Inflammatory macrophage (primary cell): ENCODE data around the gene CELSR3.

Experiments
- DNase-seq, 2 donors: peaks; one replicate each; pipeline ENCODE4 v3.0.0-alpha.2; 2020 to 2022

Gene CELSR3

DNA sequence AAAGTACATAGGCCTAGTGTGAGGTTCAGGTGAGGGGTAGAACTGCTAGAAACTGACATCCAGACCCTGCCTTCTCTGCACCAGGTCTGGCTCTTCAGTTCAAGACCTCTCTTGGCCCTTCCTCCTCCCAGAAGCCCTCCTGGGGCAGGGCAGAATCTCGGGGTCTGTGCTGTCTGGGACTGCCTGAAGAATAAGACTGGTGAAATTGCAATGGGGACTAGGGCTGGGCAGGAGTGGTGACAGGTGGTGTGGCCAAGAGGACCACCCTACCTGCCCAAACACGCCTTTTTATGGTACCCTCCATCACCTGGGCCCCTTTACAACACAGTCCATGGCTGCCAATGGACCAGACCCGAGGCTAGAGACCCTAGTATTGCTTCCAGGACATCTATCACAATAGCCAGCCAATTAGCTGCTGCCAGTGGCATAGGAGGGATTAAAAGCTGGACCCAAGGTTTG is 24.6 kb upstream of the CELSR3 start:
- DNase-seq, result no peak

DNA sequence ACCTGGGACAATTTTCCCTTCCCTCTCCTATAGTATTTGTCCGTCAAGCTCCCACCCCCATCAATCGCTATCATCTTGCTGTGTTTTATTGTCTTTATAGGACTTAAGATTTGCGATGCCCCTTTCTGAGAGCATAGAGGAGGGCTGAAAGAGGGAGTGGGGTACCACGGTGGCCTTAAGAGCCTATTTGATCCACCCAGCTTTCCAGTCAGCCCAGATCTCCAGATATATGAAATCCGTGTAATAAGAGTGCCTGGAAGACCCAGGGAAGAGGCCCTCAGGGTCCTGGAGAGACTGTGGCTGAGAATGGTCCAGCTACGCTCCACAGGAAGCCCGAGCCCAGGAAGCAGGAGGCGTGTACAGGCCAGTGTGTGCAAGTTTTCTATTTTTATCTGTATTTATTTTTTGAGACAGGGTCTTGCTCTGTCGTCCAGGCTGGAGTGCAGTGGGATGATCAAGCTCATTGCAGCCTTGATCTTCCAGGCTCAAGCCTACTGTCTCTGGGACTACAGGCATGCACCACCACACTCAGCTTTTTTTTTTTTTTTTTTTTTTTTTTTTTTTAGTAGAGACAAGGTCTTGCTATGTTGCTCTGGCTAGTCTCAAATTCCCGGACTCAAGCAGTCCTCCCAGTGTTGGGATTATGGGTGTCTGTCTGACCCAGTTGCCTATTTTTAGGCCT is 24.0 kb upstream of the CELSR3 start:
- DNase-seq, result no peak

DNA sequence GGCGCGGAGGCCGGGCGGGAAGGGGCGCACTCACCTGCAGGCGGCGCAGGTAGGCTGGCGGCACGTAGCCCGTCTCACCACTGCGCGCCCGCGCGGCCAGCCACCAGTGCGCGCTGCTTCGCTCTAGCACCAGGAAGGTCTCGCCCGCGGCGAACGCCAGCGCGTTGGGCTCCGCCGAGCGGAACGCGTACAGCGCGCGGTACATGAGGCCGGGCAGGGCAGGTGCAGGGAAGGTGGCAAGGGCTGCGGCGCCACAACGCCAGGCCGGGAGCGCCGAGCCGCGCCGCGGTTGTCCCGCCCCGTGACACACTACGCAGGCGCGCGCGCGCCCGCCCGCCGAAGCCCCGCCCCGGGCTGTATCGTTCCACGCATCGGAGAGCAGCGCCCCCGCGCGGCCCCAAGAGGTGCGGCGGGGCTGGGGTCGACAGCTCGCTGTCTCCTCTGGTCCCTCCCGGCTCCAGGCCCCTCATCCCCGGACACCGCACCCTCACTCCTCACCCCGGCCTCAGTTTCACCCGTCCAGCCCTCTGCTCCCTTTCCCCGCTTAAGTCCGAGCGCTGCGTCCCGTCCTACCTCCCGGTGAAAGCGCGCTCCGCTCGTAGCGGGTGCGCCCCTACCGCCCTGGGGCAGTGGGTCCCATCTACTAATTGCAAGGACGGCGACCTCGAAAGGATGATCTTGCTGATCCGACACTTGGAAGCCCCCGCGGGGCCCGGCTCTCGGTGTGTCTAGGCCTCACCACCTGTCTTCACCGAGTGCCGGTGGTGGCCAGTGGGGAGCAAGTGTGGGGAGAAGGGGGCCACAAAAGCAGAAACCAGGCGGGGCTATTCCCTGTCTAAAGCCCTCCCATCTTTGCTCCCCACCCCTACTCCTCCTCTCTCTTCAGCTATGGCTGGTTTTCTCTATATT is 23.2 kb upstream of the CELSR3 start, which contains the start of gene NCKIPSD:
Gene NCKIPSD, minus strand, starts transcription at position 313 of the 909 bp plus-strand sequence. Its CDS starts 108 bp downstream, at position 205.
- peak; percentile 87 to 92 for DNase-seq

DNA sequence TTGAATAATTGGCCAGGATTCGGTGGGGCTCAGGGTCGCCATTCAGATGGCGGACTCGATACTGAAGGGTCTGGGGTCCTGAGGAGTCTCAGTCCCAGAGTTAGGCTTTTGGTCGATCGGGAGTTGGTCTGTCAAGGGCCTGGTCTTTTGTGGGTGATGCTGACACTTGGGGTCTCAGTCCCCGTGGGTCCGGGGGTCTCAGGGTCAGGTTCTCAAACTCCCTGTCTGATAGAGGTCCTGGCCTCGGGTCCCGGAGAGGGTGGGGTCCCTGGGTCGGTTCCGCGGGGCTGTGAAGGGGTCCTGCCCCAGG is 22.6 kb upstream of the CELSR3 start:
- DNase-seq, result no peak

DNA sequence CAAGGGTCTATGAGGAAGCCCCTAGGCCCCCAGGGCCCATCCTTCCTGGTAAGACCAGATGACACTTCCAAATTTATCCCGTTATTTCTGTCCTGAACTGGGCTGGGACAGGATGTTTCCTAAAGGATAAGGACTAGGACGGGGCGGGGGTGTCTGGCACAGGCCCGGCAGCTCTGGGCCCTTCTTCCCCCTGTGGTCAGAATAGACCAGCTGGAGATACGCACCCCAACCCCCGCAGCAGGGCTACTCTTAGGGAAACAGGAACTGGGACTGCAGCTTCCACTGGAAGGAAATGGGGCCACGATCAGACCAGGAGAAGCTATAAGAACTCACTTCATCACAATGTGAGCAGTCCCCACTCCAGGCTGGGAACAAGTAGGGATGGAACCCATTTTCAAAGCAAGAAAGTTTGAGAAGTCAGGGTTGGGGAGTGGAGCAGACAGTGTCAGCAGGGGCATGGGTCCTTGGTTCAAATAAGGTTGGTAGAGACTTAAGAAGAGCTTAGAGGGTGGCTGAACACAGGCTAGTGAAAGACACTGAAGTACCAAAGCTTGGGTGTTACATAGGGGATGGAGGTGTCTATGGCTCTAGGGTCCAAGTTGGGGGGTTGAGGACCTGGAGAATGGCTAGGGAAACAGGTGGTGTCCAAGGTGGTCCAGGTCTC is 21.9 kb upstream of the CELSR3 start:
- peak; percentile 75 to 89 for DNase-seq

DNA sequence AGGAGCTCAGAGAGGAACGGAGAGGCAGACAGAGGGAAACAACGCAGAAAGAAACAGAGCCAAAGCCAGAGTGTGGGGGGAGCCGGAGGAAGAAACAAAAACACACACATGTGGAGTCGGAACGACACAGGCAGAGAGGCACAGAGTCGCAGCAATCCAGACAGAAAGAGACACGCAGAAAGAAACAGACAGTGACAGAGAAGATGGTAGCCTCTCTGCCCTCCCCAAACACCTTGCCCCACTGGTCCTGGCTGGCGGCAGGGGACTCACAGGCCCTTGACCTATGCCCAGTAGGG is 21.3 kb upstream of the CELSR3 start:
- no peak for DNase-seq

DNA sequence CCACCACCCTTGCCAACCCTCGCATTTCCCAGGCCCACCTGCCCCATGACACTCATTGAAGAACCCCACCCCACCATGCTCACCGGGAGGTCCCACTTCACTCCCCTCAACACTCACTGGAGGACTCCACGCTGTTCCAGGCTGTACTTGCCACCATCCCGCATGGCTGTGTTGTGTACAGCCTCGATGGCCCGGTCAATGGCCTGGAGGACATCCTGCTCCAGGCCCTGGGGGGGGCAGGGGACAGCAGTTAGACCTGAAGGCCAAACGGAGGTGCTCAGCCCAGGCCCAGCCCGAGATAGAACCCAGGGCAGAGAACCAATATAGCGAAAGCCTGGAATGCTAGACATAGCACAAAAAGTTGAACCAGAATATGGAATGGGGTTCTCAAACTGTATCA is 20.1 kb upstream of the CELSR3 start:
- no peak for DNase-seq

DNA sequence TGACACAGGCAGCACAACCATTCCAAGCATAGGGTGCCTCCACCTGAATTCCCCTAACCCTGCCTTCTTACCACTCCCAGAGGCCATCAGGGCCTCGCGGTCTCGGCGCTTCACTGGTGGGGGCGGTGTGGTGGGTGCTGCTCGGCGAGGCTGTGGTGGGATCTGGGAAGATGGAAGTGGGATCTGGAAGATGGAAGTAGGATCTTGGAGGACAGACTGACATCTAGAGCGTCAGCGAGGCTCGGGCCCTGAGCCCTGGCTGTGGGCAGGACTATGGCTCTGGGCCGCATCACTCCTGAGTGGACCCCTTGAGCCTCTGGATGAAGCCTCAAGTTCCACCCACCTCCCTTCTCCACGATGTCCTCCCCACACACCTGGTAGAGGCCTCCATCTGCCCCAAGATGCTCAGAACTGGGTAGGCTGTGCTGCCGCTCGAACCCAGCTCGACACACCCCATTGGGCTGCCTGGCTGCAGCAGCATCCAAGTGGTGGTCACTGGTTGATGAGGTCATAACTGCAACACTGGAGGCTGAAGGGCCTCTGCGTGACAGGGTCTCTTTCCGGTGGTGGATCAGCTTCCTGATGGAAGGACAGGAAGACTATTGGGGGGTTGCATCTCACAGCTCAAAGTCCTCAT is 19.4 kb upstream of the CELSR3 start:
- DNase-seq, result no peak

DNA sequence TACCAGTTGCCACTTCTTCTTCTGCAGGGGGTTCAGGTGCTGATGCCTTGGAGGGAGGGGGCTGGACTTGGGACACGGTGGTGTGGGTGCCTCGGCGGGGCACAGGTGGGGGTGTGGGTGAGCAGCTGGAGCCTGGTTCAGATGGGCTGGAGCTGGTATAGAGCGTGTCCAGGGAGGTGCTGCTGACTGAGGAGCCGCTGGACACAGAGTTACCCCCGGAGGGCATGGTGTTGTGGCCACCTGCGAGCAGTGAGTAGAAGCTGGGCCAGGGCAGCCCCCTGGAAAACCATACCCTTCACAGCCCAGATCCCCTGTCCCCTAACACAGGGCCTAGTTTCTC is 18.8 kb upstream of the CELSR3 start:
- DNase-seq, result no peak

DNA sequence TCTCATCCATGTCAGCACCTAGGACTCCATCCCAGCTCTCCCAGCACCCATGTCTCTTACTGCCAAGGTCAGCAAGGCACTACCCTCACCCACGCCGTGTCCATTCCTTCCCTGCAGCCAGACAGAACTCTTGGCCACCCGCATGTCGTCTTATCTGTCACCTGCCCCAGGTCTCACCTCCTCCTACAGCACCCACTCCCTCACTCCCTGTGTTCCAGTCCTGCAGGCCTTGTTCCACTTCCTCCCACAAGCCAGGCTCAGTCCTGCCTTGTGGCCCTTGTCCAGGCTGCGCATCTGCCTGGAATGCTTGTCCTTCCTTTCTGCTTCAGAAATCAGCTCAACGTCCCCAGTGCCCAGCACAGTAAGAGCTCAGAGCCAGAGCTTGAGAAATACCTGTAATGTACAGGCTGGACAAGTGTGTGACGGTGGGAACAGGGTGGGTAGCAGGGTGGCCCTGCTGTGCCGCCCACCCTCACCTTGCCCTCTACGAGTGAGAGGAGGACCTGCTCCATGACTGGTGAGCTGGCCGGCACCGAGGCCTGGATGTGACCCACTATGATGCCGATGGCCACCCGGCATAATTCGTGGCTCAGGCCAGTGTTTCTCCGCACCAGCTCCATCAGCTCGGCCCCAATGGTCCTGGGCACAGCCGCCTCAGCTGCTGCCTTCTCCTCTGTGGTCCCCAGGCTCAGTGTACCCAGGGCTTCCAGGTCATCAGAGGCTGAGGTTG is 18.3 kb upstream of the CELSR3 start:
- no peak for DNase-seq

DNA sequence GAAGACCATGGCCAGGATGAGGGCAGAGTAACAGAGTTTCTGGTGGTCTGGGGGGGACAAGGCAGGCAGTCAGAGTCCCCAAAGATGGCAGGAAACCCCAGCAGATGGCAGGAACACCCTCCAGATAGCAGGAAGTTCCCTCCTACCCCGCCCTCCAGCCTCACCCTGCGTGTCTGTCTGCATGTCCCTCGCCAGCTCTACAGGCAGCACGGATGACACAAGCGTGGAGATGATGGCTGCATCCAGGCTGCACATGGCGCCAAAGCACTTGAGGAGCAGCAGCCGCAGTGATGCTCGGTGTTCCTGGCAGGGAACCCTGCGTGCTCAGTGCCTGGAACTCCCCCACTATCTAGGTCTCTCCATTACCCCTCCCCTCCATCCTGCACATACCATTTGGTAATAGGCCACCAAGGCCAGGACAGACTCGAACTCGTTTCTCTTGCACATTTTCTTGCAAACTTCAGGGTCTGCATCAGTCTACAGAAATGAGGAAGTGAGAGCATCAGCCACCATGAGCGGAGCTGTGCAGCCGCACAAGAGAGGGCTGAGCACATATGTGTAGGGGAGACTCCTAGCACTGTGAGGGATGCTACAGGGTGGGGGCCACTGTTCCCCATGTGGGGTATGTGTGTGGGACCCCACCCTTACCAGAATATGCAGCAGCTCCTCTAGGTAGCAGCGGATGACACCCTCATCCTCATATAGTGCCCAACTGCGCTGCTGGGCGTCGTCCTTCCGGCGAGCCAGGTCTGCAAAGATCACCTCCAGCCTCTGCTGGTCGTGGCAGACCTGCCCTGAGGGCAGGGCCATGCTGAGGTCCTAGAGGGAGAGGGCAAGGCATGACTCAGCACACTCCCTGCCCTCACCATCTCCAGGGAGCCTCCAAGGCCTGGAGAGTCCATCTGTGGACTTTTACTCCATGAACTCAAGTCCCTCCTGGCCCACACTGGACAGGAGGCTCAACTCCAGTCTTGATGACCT is 17.0 kb upstream of the CELSR3 start:
- DNase-seq, result no peak

DNA sequence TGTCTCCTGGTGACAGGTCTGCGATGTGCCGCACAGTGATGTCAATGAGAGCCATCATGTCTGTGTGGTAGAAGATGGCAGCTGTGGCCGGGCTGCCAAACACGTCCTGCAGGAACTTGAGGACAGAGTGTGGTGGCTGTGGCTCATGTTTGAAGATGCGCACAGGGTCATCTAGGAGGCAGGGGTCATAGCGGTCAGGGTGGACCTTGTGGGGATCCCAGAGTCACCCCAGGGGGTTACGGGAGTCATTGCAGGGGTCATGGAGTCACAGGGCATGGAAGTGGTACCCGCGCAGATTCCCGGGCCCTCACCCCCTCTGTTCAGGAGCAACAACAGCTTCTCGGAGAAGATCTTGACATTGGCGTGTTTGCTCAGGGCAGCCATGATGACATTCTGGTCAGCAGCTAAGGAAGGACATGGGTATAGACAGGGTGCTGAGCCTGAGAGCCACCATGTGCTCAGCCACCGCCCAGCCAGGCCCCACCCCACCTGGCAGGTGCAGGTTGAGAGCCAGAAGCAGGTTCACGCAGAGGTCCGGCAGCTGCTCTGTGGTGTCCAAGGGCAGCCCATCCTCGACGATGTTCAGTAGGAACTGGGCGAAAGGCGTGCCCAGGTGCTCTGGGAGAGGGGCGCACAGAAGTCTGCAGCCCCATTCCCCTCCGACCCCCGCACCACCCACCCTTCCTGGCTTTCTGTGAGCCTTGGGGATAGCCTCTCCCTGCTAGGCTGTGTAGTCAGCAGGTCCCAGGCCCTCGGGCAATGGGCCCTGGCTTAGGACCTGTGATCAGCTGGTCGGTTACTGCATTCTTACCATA is 16.1 kb upstream of the CELSR3 start:
- DNase-seq, result no peak

DNA sequence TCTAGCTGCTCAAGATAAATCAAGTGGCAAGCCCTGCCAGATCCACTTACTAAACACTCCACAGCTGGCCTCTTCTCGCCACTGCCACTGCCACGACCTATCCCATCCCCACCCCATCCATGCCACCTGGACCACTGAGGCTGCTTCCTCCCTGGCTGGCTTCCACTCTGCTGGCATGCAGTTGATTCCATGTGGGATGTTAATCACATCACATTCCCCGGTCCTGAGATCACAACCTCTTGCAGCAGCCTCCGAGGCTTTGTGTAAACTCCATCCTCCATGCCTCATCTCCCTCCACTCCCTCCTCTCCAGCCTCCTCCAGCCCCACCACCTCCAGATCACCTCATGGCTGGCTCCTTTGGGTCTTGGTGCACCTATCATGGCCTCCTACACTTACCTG is 15.4 kb upstream of the CELSR3 start:
- no peak for DNase-seq

DNA sequence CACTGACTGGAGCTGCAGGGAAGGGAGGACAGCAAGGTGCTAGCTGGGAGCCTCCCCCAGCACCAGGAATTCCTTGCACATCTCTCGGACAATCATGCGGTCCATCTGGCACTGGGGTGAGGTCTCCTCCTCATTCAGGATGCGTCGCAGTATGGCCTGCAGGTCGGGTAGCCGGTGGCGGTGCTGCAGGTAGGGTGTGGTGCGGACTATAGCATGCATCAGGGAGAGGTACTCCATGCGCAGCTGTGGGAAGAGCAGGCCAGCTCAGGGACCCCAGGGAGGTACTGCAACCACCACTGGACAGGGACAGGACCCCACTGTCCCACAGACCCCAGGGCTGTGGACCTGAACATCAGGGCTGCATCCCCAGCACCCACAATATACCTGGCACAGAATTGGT is 11.8 kb upstream of the CELSR3 start:
- DNase-seq, result no peak

DNA sequence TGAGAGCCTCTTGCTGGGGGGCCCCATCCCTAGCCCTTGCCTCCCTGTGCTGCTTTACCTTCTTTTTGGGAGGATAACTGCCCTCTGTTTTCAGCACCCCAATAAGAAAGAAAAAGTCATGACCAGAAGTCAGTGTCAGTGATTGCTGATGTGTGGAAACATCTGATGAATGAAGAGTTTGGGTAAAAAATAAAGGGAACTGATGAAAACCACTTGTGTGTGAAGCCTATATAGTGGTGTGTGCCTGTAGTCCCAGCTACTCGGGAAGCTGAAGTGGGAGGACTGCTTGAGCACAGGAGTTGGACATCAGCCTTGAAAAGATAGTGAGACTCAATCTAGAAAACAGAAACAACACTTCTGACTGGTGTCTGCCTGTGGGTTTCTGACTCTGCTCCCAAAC is 9.8 kb upstream of the CELSR3 start:
- no peak for DNase-seq

DNA sequence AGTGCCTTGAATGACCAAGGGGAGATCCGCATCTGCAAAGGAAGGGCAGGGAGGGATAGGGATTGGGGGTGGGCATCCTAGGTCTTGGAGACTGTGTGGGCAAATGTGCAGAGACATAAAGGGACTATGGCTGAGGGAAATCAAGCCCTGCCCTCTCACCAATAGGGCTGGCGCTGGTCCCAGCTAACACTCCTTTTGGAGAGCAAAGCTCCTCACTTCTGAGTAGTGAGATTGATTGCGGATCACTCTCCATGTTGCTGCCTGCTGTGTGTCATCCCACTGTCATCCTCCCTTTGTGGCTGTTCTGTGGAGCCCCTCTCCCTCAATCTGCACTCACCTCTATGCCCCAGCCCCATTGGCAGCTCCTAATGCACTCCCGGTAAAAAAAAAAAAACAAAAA is 2.2 kb upstream of the CELSR3 start:
- DNase-seq, result no peak

DNA sequence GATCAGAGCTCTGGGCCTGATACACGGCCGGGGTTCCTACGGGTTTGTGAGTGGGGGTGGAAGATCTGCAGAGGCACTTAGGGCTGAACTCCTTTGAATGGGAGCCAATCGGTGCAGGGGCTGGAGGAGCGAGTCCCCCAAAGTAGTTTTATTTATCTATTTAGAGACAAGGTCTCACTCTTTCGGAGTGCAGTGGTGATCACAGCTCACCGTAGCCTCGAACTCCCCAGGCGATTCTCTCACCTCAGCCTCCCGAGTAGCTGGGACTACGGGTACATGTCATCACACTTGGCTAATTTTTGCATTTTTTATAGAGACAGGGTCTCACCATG is 1.6 kb upstream of the CELSR3 start:
- no peak for DNase-seq

DNA sequence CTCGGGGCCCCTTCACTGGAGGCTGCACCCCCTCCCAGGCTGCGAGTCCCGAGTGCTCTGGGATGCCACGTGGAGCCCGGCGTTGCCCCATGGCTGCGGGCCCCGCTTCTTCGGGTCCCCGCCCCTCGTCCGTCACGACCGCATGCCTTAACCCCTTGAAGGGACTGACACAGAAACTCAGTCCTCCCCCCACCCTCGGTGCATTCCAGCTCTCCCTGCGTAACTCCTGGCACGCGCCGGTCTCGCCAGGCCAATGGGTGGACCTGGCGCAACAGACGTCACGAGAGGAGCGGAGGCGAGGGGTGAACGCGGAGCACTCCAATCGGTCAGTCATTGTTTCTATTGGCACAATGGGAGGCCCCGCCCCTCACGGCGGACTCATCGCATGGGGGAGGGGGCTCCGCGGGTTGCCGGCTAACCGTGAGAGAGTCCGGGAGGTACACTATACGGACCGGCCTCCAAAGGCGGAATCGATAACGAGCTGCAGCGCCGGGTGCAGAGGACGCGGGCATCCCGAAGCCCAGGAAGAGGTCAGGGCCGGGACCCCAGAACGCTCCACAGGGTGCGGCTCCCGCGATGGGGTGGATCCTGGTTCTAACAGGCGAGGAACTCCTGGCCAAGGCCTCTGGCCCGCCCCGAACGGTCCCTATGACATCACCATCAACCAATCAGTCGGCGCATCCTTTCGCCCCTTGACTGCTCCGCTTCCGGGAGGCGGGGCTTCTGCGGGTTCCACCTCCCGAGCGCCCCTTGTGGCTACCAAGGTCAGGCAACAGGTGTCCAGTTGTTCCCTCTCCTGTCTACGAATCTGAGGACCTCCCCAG is 1.0 kb upstream of the CELSR3 start:
- DNase-seq, result peak; percentile 97 to 98

DNA sequence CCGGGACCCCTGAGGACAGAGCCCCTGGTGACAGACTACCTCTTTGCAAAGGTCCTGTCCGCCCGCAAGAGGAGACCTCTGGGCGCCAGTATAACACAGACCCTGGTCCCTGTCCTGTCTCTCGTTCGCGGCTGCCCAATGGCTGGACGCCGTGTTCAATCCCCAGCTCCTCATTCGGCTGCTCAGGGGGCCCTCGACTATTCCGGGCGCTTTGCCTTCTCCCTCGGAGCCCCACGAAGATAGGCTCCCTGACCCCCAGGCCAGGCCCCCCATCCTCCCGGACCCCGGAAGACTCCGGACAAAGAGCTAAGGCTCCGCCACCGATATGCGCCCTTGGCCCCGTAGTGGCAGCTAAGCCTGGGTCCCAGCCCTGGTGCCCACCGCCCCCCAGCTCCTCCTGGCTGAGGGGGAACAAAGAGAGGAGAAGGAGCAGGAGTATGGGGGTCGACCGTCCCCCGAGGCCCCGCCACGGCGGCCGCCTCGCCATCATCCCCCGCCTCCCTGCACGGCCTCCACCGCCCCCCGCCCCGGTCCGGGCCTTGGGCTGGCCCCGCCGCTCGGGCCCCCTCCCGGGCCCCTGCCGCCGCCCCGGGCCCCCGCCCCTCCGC is 437 bp downstream of the CELSR3 start:
- DNase-seq, result no peak
